ENCODE measurements around the gene ARID5B. TPM values are rescaled to one million over a fixed set of nuclear protein-coding genes. Genes with fewer than 3 reads are reported as not detected.

The ARID5B gene
- total and polyA plus RNA-seq, 2 of the 4 experiments (the other 2 are of a cell fraction), result 41.0 to 125 TPM

DNA sequence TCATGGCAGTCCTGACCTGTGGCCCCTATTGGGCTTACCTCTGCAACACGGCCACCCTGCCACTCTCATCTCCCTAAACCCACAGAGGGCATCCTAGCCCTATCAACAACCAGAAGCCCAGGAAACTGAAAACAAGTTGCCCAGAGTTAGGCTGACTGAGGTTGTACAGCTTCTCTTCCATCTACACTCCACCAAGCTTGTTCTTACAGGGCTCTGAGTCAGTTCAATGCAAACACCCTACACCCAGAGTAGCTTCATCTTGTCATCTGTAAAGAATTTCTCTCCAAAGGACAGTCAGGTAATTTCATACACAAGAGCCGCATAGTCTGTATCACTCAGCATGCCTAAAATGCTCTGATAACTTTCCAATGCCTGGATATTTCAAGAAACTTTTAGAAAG is 175.4 kb downstream of the ARID5B start:
- no TSS peak for BruUV-seq (replicated peaks)
- intact Hi-C loops (cut with micrococcal nuclease), result no loop called here
- CTCF ChIA-PET, result interaction anchor here (0.6 to 0.8 kb wide), 2 partner anchors 135 to 249 kb away, joined by 3 to 4 read pairs; no protein-coding TSS in a partner anchor

More for the DNA sequence above, 175.4 kb downstream of the ARID5B start:
- peaks cover 22 to 70% of the 10 kb centered on the region in 2 experiments for H3K79me1 ChIP-seq (ENCODE audit: low read depth in 1 of 2, low read length in 2 of 2)
- H3K9me3 ChIP-seq (ENCODE audit: control insufficient read depth, insufficient read depth, low read length), result no peaks in the 10 kb centered on the region
- H2AFZ ChIP-seq (replicated peaks; ENCODE audit: low read length, poor library complexity), result no peak overlapping the region
- H3K4me1 ChIP-seq (ENCODE audit: control insufficient read depth, insufficient read depth, low read length), result peaks cover 51% of the 10 kb centered on the region
- H3K14ac ChIP-seq (replicated peaks; ENCODE audit: low read depth, low read length), result peak overlapping the region; percentile 70
- peak overlapping the region; percentile 96 for H3K4ac ChIP-seq (ENCODE audit: low read depth, low read length)
- peak; percentile 39 for ATAC-seq (ENCODE audit: low read depth)
- peak overlapping the region; percentile 90 for H3K27ac ChIP-seq (ENCODE audit: insufficient read depth, low read length)
- H3K4me2 ChIP-seq (ENCODE audit: low read depth, low read length), result peak overlapping the region; percentile 37
- in situ Hi-C loops (cut with MboI; ENCODE audit: low sequenced_read_pairs) (loop anchor here (25.0 kb wide), 1 partner anchor 1060 kb away; the partner anchor contains the start of gene NRBF2), dilution Hi-C loops (cut with HindIII; ENCODE audit: low sequenced_read_pairs, unreplicated experiment) (no loop called here)
- peak overlapping the region; percentile 96 for H2BK5ac ChIP-seq (ENCODE audit: low read depth, low read length, poor library complexity, severe bottlenecking)
- H3K36me3 ChIP-seq (ENCODE audit: control insufficient read depth, insufficient read depth, low read length), result peaks cover 66% of the 10 kb centered on the region
- H2AK5ac ChIP-seq (ENCODE audit: low read depth, low read length), result peak overlapping the region; percentile 72
- H3K18ac ChIP-seq (ENCODE audit: low read depth, low read length), result peak overlapping the region; percentile 70
- H2AK9ac ChIP-seq (replicated peaks; ENCODE audit: low read depth, low read length, poor library complexity), result peak overlapping the region; percentile 53
- POLR2A ChIA-PET (ENCODE audit: unreplicated experiment), result interaction anchor here (0.6 kb wide), 2 partner anchors 223 to 1788 kb away, joined by 3 to 7 read pairs; no protein-coding TSS in a partner anchor
- H4K8ac ChIP-seq (ENCODE audit: low read depth in 2 of 2, low read length in 2 of 2), result peak overlapping the region; percentile 7 to 83; a peak in 3 of 4 replicates
- H2BK15ac ChIP-seq (ENCODE audit: low read depth, low read length), result peak overlapping the region; percentile 76; the same call in 1 of the 3 replicates
- peak overlapping the region; percentile 64 for H3K56ac ChIP-seq (ENCODE audit: extremely low read depth, insufficient read depth, low read length)
- peak overlapping the region; percentile 83 for H2BK20ac ChIP-seq (ENCODE audit: low read depth, low read length)
- H3K9me1 ChIP-seq (ENCODE audit: insufficient read depth, low read length), result peaks cover 32% of the 10 kb centered on the region
- no peaks in the 10 kb centered on the region for H3K27me3 ChIP-seq (ENCODE audit: control insufficient read depth, insufficient read depth, low read length)
- peak overlapping the region; percentile 40 for H3K9ac ChIP-seq (ENCODE audit: low read depth, low read length)
- H4K5ac ChIP-seq (ENCODE audit: low read depth, low read length), result peak overlapping the region; percentile 79
- H4K20me1 ChIP-seq (ENCODE audit: insufficient read depth, low read length), result peaks cover 48% of the 10 kb centered on the region
- TF ChIP-seq, protein P1, sequence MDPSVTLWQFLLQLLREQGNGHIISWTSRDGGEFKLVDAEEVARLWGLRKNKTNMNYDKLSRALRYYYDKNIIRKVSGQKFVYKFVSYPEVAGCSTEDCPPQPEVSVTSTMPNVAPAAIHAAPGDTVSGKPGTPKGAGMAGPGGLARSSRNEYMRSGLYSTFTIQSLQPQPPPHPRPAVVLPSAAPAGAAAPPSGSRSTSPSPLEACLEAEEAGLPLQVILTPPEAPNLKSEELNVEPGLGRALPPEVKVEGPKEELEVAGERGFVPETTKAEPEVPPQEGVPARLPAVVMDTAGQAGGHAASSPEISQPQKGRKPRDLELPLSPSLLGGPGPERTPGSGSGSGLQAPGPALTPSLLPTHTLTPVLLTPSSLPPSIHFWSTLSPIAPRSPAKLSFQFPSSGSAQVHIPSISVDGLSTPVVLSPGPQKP (IDR thresholded peaks at IDR 0.05; ENCODE audit: borderline replicate concordance, low read depth, low read length), result no peak
- TF ChIP-seq MXI1 (IDR thresholded peaks at IDR 0.05; ENCODE audit: borderline replicate concordance, low read depth, low read length) (no peak), BHLHE40 (IDR thresholded peaks at IDR 0.05; ENCODE audit: low read depth, low read length) (no peak), CHD1 (IDR thresholded peaks at IDR 0.05; ENCODE audit: low read depth, low read length) (no peak), CEBPB (IDR thresholded peaks at IDR 0.05; ENCODE audit: low read depth, low read length) (no peak), RFX5 (IDR thresholded peaks at IDR 0.05; ENCODE audit: low read depth, low read length) (no peak)
- TF ChIP-seq, protein P2, sequence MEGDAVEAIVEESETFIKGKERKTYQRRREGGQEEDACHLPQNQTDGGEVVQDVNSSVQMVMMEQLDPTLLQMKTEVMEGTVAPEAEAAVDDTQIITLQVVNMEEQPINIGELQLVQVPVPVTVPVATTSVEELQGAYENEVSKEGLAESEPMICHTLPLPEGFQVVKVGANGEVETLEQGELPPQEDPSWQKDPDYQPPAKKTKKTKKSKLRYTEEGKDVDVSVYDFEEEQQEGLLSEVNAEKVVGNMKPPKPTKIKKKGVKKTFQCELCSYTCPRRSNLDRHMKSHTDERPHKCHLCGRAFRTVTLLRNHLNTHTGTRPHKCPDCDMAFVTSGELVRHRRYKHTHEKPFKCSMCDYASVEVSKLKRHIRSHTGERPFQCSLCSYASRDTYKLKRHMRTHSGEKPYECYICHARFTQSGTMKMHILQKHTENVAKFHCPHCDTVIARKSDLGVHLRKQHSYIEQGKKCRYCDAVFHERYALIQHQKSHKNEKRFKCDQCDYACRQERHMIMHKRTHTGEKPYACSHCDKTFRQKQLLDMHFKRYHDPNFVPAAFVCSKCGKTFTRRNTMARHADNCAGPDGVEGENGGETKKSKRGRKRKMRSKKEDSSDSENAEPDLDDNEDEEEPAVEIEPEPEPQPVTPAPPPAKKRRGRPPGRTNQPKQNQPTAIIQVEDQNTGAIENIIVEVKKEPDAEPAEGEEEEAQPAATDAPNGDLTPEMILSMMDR (conservative IDR thresholded peaks at IDR 0.05; ENCODE audit: low read depth, low read length), result no peak
- 33% methylated on average over 1 of the region's 2 CpGs; no CpG with 5 or more reads in 1 of the 2 experiments for WGBS, 2 experiments (ENCODE audit: extremely low coverage in 2 of 2, insufficient read length in 1 of 2)
- peak; percentile 91 for DNase-seq
- no peak overlapping the region for H3K4me3 ChIP-seq (ENCODE audit: insufficient read depth, low read depth, low read length)
- H4K91ac ChIP-seq (ENCODE audit: insufficient read depth, low read depth, low read length), result peak overlapping the region; percentile 83
- peak overlapping the region; percentile 88 for H2BK120ac ChIP-seq (ENCODE audit: low read depth, low read length)
- H3K23ac ChIP-seq (ENCODE audit: low read depth, low read length), result peak overlapping the region; percentile 94
